ENCODE data around the gene PSMA5.
"Not testable (repeated sequence)": the region's sequence is repeated elsewhere in the genome, so short reads cannot be mapped to it uniquely, and the experiment has no call there.

The PSMA5 gene

GRCh38 chr1:109398343-109399225 lies 27.7 kb downstream of the PSMA5 start:
- TF ChIP-seq ZFX (IDR thresholded peaks at IDR 0.05): no peak
- H3K27ac ChIP-seq: peak overlapping the region; percentile 23; the same call in 1 of the 2 replicates

GRCh38 chr1:109397581-109398342 lies 28.5 kb downstream of the PSMA5 start, which contains the start of gene SORT1:
SORT1 (minus strand) TSS chr1:109397918; CDS start chr1:109397892, 26 bp downstream.
- peak within 1 kb of the TSS; percentile 23; the same call in 1 of the 2 replicates for H3K27ac ChIP-seq
- TF ChIP-seq CTCF (conservative IDR thresholded peaks at IDR 0.05) (peak; percentile 20; the same call in 1 of the 2 replicates), ZFX (IDR thresholded peaks at IDR 0.05) (peak; percentile 30)

DNA sequence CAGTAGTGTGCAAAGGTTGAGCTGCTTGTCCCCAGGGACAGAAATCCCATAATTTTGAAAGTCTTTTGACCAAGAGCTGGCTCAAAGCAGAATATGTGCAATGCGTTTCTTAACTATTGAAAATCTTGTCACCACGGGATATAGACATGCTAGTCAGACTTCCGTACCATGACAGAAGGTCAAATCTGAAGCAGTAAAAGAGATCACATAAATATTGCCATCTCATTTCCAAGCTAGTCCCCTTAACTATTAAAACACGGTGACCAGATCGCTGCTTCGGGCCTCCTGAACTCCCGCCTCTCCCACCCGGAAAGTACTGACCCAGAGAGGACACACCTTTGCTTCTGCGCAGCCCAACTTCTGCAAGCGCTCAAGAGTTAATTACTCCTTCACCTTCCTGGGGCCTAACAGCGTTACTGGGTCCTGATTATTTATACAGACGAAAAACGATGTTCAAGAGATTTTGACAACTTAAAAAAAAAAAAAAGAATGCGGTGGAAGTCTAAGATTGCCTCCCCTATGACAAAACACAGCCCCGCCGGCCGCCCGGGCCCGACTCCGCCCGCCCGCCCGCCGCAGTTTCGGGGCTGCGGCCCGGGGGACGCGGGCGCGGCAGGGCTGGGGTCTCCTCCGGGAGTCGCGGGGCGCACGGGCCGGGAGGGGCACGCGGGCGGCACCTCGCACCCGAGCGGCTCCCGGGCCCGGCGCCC lies 29.2 kb downstream of the PSMA5 start:
- TF ChIP-seq ZFX (IDR thresholded peaks at IDR 0.05): no peak
- TF ChIP-seq CTCF (conservative IDR thresholded peaks at IDR 0.05): no peak
- H3K27ac ChIP-seq: peak overlapping the region; percentile 23; the same call in 1 of the 2 replicates

- no peak for TF ChIP-seq ZFX (IDR thresholded peaks at IDR 0.05)
- TF ChIP-seq CTCF (conservative IDR thresholded peaks at IDR 0.05): no peak
- no peak overlapping the region for H3K27ac ChIP-seq
Measured at GRCh38 chr1:109396513-109396839, 29.8 kb downstream of the PSMA5 start.

DNA sequence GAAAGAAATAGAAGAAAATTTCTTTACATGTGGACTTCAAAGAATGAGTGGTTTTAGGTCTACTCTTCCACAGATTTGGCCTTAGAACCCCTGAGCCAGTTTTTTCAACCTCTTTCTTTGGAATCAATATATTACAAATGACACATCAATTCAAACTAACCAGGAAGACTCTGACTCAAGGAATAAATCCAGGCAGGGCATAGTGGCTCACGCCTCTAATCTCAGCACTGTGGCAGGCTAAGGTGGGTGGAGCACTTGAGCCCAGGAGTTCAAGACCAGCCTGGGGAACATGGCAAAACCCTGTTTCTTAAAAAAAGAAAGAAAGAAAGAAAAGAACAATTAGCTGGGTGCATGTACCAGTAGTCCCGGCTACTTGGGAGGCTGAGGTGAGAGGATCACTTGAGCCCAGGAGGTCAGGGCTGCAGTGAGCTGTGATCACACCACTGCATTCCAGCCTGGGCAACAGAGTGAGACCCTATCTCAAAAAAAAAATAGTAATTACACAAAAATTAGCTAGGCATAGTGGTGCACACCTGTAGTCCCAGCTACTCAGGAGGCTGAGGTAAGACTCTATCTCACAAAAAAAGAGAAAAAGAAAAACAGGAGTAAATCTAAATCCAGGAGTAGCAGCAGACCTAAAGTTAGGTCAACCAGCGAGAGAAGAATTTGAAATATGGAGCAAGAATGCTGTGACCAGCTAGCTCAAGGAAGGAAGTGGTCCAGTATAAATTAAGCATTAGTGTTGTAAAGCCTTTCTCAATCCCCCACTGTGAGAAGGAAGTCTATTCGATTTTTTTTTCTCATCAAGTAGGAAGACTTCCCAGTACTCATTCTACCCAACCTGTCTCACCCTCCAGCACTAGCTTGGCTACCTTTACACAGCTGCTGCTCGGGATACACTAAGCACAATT lies 30.4 kb downstream of the PSMA5 start:
- no peak for TF ChIP-seq CTCF (conservative IDR thresholded peaks at IDR 0.05)
- TF ChIP-seq ZFX (IDR thresholded peaks at IDR 0.05): no peak
- no peak overlapping the region for H3K27ac ChIP-seq

GRCh38 chr1:109395282-109395599 lies 31.0 kb downstream of the PSMA5 start:
- H3K27ac ChIP-seq: not testable (repeated sequence)

DNA sequence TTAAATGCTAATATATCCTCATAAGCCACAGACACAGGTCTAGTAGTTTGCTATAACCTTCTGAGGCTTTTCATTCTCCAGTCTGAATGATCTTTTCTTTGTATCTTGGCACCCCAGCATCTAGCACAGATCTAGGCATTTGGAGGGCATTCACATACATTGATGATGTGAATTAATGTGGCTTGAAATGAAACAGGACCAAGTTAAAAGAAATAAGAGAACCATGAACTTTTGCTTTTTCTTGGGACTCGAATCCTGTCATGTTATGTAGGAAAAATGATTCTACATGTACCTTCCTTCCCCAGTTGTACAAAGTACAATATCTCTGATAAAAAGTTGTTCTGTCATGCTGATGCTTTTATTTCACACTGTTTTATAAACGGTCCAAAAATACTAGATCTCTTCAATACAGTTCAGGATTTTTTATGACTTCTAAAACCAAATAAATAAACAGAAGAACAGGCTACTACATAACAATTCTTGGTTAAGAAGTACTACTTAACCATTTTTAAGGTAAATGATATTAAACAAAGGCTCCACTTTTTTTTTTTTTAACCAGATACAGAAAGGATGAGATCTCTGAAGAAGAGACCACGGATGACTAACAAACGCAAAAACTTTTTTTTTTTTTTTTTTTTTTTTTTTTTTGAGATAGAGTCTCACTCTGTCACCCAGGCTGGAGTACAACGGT lies 31.5 kb downstream of the PSMA5 start:
- no peak overlapping the region for H3K27ac ChIP-seq
- no peak for TF ChIP-seq CTCF (conservative IDR thresholded peaks at IDR 0.05)
- no peak for TF ChIP-seq ZFX (IDR thresholded peaks at IDR 0.05)
